Panc1 (cell line): ENCODE measurements around the gene SETD1A. TPM values are rescaled to one million over a fixed set of nuclear protein-coding genes. Genes with fewer than 3 reads are reported as not detected.

ENCODE experiments used
- ATAC-seq: fragments of 200-7000 bp; cut with Tn5 transposase; 2 replicates; pipeline ENCODE4 v1.9.1; 2020; ENCODE audit warnings: mild to moderate bottlenecking, moderate library complexity
- BruUV-seq: library from RNA; stranded (reverse); fragments of 400-500 nt; replicated peaks from 2 replicates; lab custom pipeline; 2021; lab: Mats Ljungman, UMichigan
- CTCF ChIA-PET: fragments of 300-600 bp; sonication (Branson Sonifier 250); formaldehyde crosslinking; loops from one replicate; lab custom pipeline; 2022; ENCODE audit warnings: antibody characterized with exemption; lab: Charles Lee
- POLR2A ChIA-PET: fragments of 300-600 bp; sonication (Branson Sonifier 250); formaldehyde crosslinking; loops from one replicate; lab custom pipeline; 2022; ENCODE audit warnings: antibody characterized with exemption; lab: Charles Lee
- DNase-seq: peaks from one replicate; pipeline ENCODE4 v3.0.0-alpha.2; 2010; ENCODE audit warnings: low read depth, low spot score
- H3K27ac ChIP-seq: 2 replicates; pipeline ENCODE4 v1.5.1; 2011; ENCODE audit warnings: mild to moderate bottlenecking, low read length, inconsistent platforms
- H3K27me3 ChIP-seq: fragments of 200-500 bp; sonication (Bioruptor generic); 2 replicates; pipeline ENCODE4 v1.6.0; 2014; ENCODE audit warnings: low read length, inconsistent platforms; ENCODE audit not compliant: control insufficient read depth, insufficient read depth
- H3K36me3 ChIP-seq: fragments of 200-500 bp; sonication (Bioruptor generic); 2 replicates; pipeline ENCODE4 v1.5.1; 2014; ENCODE audit warnings: inconsistent platforms, mild to moderate bottlenecking, low read length, moderate library complexity; ENCODE audit not compliant: control insufficient read depth, insufficient read depth
- H3K4me1 ChIP-seq: 2 replicates; pipeline ENCODE4 v1.5.1; 2011; ENCODE audit warnings: inconsistent platforms, mild to moderate bottlenecking, low read length, moderate library complexity; ENCODE audit not compliant: control insufficient read depth, insufficient read depth
- H3K4me3 ChIP-seq, 2 experiments: 2 replicates each; pipeline ENCODE4 v1.5.1; 2011 to 2012; ENCODE audit warnings: low read depth in 2 of 2, low read length in 2 of 2, mild to moderate bottlenecking in 2 of 2, inconsistent platforms in 1 of 2, moderate library complexity in 1 of 2
- H3K9me3 ChIP-seq: fragments of 200-500 bp; sonication (Bioruptor generic); 2 replicates; pipeline ENCODE4 v1.5.1; 2014; ENCODE audit warnings: low read depth, mild to moderate bottlenecking, inconsistent platforms, low read length, moderate library complexity; ENCODE audit not compliant: control insufficient read depth, insufficient read depth
- POLR2AphosphoS5 ChIP-seq: IDR thresholded peaks from 2 replicates; pipeline ENCODE4 v1.6.1; 2012; ENCODE audit warnings: mild to moderate bottlenecking, low read depth, low read length, moderate library complexity
- SIN3A ChIP-seq: IDR thresholded peaks from 2 replicates; pipeline ENCODE4 v1.6.1; 2012; ENCODE audit warnings: low read depth, mild to moderate bottlenecking, low read length, moderate library complexity, borderline replicate concordance; ENCODE audit not compliant: insufficient read depth
- TCF7L2 ChIP-seq: IDR thresholded peaks from 2 replicates; pipeline ENCODE4 v1.6.1; 2011; ENCODE audit warnings: mild to moderate bottlenecking, low read depth, low read length, inconsistent platforms
- in situ Hi-C: cut with HindIII; loops from 2 replicates; pipeline ENCODE4 v1.10.0; 2016; ENCODE audit warnings: low sequenced_read_pairs, low pct_unique_long_range_greater_than_20kb
- intact Hi-C: fragments of 100-400 bp; cut with micrococcal nuclease; formaldehyde crosslinking; loops from one replicate; pipeline ENCODE4 v1.10.0; 2022; ENCODE audit not compliant: unreplicated experiment
- total RNA-seq: library from RNA; stranded (reverse); gene quantifications from one replicate; pipeline ENCODE4 v1.2.1, GENCODE V29; 2021; ENCODE audit not compliant: unreplicated experiment
- TF ChIP-seq, protein P1 (sequence below): fragments of 450-650 bp; IDR thresholded peaks from 2 replicates; pipeline ENCODE4 v1.5.1; 2017; ENCODE audit warnings: mild to moderate bottlenecking
- TF ChIP-seq, protein P2 (sequence below), 2 experiments: IDR thresholded peaks; 2 replicates each; pipeline ENCODE4 v1.6.1; 2011 to 2012; ENCODE audit warnings: low read depth in 2 of 2, control low read depth in 1 of 2, low read length in 1 of 2, mild to moderate bottlenecking in 1 of 2, moderate library complexity in 1 of 2; ENCODE audit not compliant: insufficient read depth in 1 of 2

Gene SETD1A
- total RNA-seq, 1 experiment from 2014 or later, result 38.7 TPM

DNA sequence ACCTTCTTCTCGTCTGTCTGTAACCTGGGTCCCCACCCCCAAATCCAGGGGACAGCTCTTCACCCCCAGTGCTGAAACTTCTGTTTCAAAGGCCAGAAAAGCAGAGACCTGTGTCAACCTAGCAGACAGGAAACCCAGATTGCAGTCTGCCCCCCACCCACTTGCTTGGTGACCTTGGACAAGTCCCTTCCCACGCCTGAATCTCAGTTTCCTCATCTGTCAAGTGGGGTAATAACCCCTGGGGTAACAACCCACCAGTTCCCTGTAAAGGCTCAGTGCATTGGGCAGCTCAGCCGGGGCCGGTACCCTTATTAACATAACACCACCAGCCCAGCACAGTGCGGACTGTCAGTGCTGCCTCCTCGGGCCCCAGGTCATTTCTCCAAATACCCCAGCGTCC lies 51.6 kb downstream of the SETD1A start:
- no peaks in the 10 kb centered on the region for H3K27me3 ChIP-seq
- ATAC-seq, result no peak
- H3K36me3 ChIP-seq, result no peaks in the 10 kb centered on the region
- TF ChIP-seq, protein P1, sequence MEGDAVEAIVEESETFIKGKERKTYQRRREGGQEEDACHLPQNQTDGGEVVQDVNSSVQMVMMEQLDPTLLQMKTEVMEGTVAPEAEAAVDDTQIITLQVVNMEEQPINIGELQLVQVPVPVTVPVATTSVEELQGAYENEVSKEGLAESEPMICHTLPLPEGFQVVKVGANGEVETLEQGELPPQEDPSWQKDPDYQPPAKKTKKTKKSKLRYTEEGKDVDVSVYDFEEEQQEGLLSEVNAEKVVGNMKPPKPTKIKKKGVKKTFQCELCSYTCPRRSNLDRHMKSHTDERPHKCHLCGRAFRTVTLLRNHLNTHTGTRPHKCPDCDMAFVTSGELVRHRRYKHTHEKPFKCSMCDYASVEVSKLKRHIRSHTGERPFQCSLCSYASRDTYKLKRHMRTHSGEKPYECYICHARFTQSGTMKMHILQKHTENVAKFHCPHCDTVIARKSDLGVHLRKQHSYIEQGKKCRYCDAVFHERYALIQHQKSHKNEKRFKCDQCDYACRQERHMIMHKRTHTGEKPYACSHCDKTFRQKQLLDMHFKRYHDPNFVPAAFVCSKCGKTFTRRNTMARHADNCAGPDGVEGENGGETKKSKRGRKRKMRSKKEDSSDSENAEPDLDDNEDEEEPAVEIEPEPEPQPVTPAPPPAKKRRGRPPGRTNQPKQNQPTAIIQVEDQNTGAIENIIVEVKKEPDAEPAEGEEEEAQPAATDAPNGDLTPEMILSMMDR, result no peak
- TF ChIP-seq SIN3A (no peak), TCF7L2 (no peak), POLR2AphosphoS5 (no peak)
- TF ChIP-seq, protein P2, sequence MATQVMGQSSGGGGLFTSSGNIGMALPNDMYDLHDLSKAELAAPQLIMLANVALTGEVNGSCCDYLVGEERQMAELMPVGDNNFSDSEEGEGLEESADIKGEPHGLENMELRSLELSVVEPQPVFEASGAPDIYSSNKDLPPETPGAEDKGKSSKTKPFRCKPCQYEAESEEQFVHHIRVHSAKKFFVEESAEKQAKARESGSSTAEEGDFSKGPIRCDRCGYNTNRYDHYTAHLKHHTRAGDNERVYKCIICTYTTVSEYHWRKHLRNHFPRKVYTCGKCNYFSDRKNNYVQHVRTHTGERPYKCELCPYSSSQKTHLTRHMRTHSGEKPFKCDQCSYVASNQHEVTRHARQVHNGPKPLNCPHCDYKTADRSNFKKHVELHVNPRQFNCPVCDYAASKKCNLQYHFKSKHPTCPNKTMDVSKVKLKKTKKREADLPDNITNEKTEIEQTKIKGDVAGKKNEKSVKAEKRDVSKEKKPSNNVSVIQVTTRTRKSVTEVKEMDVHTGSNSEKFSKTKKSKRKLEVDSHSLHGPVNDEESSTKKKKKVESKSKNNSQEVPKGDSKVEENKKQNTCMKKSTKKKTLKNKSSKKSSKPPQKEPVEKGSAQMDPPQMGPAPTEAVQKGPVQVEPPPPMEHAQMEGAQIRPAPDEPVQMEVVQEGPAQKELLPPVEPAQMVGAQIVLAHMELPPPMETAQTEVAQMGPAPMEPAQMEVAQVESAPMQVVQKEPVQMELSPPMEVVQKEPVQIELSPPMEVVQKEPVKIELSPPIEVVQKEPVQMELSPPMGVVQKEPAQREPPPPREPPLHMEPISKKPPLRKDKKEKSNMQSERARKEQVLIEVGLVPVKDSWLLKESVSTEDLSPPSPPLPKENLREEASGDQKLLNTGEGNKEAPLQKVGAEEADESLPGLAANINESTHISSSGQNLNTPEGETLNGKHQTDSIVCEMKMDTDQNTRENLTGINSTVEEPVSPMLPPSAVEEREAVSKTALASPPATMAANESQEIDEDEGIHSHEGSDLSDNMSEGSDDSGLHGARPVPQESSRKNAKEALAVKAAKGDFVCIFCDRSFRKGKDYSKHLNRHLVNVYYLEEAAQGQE (IDR thresholded peaks at IDR 0.05; ENCODE audit: insufficient read depth in 1 of 2, low read depth in 2 of 2, low read length in 1 of 2), result no peak
- ChIA-PET POLR2A (no interaction called here), CTCF (no interaction called here)
- no peak overlapping the region; a peak in 1 of 4 replicates for H3K4me3 ChIP-seq
- no peaks in the 10 kb centered on the region for H3K9me3 ChIP-seq
- no peak overlapping the region for H3K27ac ChIP-seq
- no peak for DNase-seq
- intact Hi-C loops (no loop called here), in situ Hi-C loops (no loop called here)
- no TSS peak for BruUV-seq
- peaks cover 6% of the 10 kb centered on the region; the same call in 1 of the 2 replicates for H3K4me1 ChIP-seq

DNA sequence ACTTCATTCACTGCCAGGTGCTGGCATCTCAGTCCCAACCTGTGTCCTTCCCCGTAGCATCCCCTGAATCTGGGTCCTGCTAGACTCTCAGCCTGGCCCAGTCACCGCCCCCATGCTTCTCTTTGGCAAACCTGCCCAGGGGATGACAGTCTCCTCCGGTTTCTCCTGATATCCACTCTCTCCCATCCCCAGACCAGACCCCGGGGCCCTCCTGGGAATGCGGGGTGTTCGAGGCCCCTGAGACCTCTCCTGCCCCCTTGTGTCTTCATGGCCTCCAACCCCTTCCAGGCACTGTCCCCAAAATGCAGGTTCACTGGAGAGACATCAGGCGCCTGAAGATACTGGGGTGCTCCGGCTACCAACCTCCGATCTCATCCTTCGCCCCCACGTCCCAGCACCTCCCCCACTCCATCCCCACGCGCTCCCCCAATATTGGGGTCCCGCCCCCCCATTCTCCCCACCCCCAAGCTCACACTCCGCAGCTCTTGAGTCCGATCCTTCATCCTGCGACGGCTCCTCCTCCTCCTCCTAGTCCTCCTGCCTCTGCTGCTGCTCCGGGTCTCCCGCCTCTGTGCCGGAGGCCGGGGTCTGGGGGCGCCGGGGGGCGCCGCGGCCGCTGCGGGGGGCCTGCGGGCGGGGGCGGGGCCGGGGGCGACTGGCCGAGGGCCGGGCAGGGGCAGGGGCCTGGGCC lies 52.5 kb downstream of the SETD1A start:
- peak overlapping the region in 1 of 2 experiments; percentile 17; a peak in 1 of 4 replicates for H3K4me3 ChIP-seq
- no peaks in the 10 kb centered on the region for H3K27me3 ChIP-seq
- H3K36me3 ChIP-seq, result no peaks in the 10 kb centered on the region
- no TSS peak for BruUV-seq
- CTCF ChIA-PET, result no interaction called here
- POLR2A ChIA-PET, result no interaction called here
- 0 out of 2 replicates have a peak, but pooled peaks have one; percentile 20 for ATAC-seq
- H3K4me1 ChIP-seq, result peaks cover 6% of the 10 kb centered on the region; the same call in 1 of the 2 replicates
- H3K27ac ChIP-seq, result no peak overlapping the region
- H3K9me3 ChIP-seq, result no peaks in the 10 kb centered on the region
- no peak for TF ChIP-seq SIN3A
- TF ChIP-seq, protein P1, result no peak
- no peak for TF ChIP-seq TCF7L2
- no peak for TF ChIP-seq POLR2AphosphoS5
- TF ChIP-seq, protein P2 (IDR thresholded peaks at IDR 0.05; ENCODE audit: insufficient read depth in 1 of 2, low read depth in 2 of 2, low read length in 1 of 2), result no peak
- intact Hi-C loops (no loop called here), in situ Hi-C loops (no loop called here)
- DNase-seq, result no peak
